ENCODE results near the gene MT1G. TPM values are rescaled to one million over a fixed set of nuclear protein-coding genes. Genes with fewer than 3 reads are reported as not detected.
"Not testable (repeated sequence)": the region's sequence is repeated elsewhere in the genome, so short reads cannot be mapped to it uniquely, and the experiment has no call there.

The MT1G gene
- total RNA-seq, 1 donor from 2014 or later = 0.75 TPM

- H3K27me3 ChIP-seq (ENCODE audit: control insufficient read depth, insufficient read depth, low read length) = peaks cover 45% of the 10 kb centered on the region
- DNase-seq (ENCODE audit: low read depth) = no peak
- no peak for TF ChIP-seq CTCF (IDR thresholded peaks at IDR 0.05; ENCODE audit: insufficient read depth, low read length, poor library complexity, severe bottlenecking)
- no peak overlapping the region for H3K4me3 ChIP-seq (ENCODE audit: low read depth, low read length)
- no peaks in the 10 kb centered on the region for H3K36me3 ChIP-seq (ENCODE audit: control insufficient read depth, insufficient read depth, low read length)
Observed at GRCh38 chr16:56670620-56670934, 2.7 kb upstream of the MT1G start.

- Histone ChIP-seq H3K4me3 (ENCODE audit: low read depth, low read length) (no peak overlapping the region), H3K27me3 (ENCODE audit: control insufficient read depth, insufficient read depth, low read length) (peaks cover 43% of the 10 kb centered on the region), H3K36me3 (ENCODE audit: control insufficient read depth, insufficient read depth, low read length) (no peaks in the 10 kb centered on the region)
- TF ChIP-seq CTCF (IDR thresholded peaks at IDR 0.05; ENCODE audit: insufficient read depth, low read length, poor library complexity, severe bottlenecking) = no peak
- no peak for DNase-seq (ENCODE audit: low read depth)
Observed at GRCh38 chr16:56669840-56670619, 2.2 kb upstream of the MT1G start.

- H3K4me3 ChIP-seq (ENCODE audit: low read depth, low read length) = no peak within 1 kb of the TSS
Observed at GRCh38 chr16:56669005-56669839, 1.4 kb upstream of the MT1G start, which contains the start of gene MT1H. MT1H (plus strand) TSS chr16:56669814; CDS start chr16:56669885, 71 bp downstream.

GRCh38 chr16:56665286-56666261 lies 2.3 kb downstream of the MT1G start:
- DNase-seq (ENCODE audit: low read depth); H3K36me3 ChIP-seq (ENCODE audit: control insufficient read depth, insufficient read depth, low read length); H3K4me3 ChIP-seq (ENCODE audit: low read depth, low read length): not testable (repeated sequence)
- H3K27me3 ChIP-seq (ENCODE audit: control insufficient read depth, insufficient read depth, low read length) = peaks cover 57% of the 10 kb centered on the region

More at GRCh38 chr16:56669005-56669839, 1.4 kb upstream of the MT1G start, which contains the start of gene MT1H:
- no peak for DNase-seq (ENCODE audit: low read depth)
- TF ChIP-seq CTCF (IDR thresholded peaks at IDR 0.05; ENCODE audit: insufficient read depth, low read length, poor library complexity, severe bottlenecking) = no peak
- Histone ChIP-seq H3K36me3 (ENCODE audit: control insufficient read depth, insufficient read depth, low read length) (no peaks in the 10 kb centered on the region), H3K27me3 (ENCODE audit: control insufficient read depth, insufficient read depth, low read length) (peaks cover 46% of the 10 kb centered on the region)

- no peak for DNase-seq (ENCODE audit: low read depth)
- TF ChIP-seq CTCF (IDR thresholded peaks at IDR 0.05; ENCODE audit: insufficient read depth, low read length, poor library complexity, severe bottlenecking) = no peak
- Histone ChIP-seq H3K4me3 (ENCODE audit: low read depth, low read length) (no peak overlapping the region), H3K27me3 (ENCODE audit: control insufficient read depth, insufficient read depth, low read length) (peaks cover 46% of the 10 kb centered on the region), H3K36me3 (ENCODE audit: control insufficient read depth, insufficient read depth, low read length) (no peaks in the 10 kb centered on the region)
Observed at GRCh38 chr16:56664506-56664905, 3.4 kb downstream of the MT1G start.

Measured in kidney epithelial cell (primary cell).